Uterus (tissue), 2 donors: ENCODE data around the gene MLIP.

ENCODE experiments used
- CTCF ChIP-seq, 4 experiments: fragments of 200-600 bp in 2 of 4; fragments of 450-650 bp in 2 of 4; sonication (generic) in 2 of 4; IDR thresholded peaks; one replicate each; pipeline ENCODE4 v1.5.1; 2016 to 2019; ENCODE audit warnings: antibody characterized with exemption in 4 of 4, mild to moderate bottlenecking in 2 of 4, moderate library complexity in 1 of 4
- POLR2A ChIP-seq, 2 donors: fragments of 450-650 bp; IDR thresholded peaks; one replicate each; pipeline ENCODE4 v1.6.1; 2016; ENCODE audit warnings: antibody characterized with exemption in 2 of 2, mild to moderate bottlenecking in 1 of 2, moderate library complexity in 1 of 2

GRCh38 chr6:54118117-54118516 is 6.9 kb downstream of the MLIP start:
- TF ChIP-seq CTCF (IDR thresholded peaks at IDR 0.05) (no peak), POLR2A (IDR thresholded peaks at IDR 0.05) (no peak)
